B cell (primary cell): Measurements from ENCODE around the gene PSME1.

Experiments
- CTCF ChIP-seq: fragments of 200-600 bp; IDR thresholded peaks from one replicate; pipeline ENCODE4 v1.8.0; 2022; ENCODE audit warnings: antibody characterized with exemption, mild to moderate bottlenecking
- EZH2 ChIP-seq: IDR thresholded peaks from 2 replicates; pipeline ENCODE4 v1.6.1; 2012; ENCODE audit warnings: borderline replicate concordance, low read depth, mild to moderate bottlenecking, moderate library complexity, low read length; ENCODE audit not compliant: insufficient read depth, poor library complexity, severe bottlenecking

GRCh38 chr14:24088095-24088494 lies 47.9 kb upstream of the PSME1 start:
- TF ChIP-seq CTCF (no peak), EZH2 (no peak)
